ENCODE data around the gene DOCK7.

The DOCK7 gene

GRCh38 chr1:62417351-62417999 is 270.7 kb downstream of the DOCK7 start:
- no peak for DNase-seq

- DNase-seq, result no peak
Measured at GRCh38 chr1:62415687-62416086, 272.5 kb downstream of the DOCK7 start.

GRCh38 chr1:62407398-62408009 is 280.7 kb downstream of the DOCK7 start:
- DNase-seq, result peak in 3 of 56 donors; percentile 3 to 22 (median 22)

- no peak for DNase-seq
Measured at GRCh38 chr1:62406576-62406975, 281.6 kb downstream of the DOCK7 start.

- DNase-seq, result peak in 14 of 56 donors; percentile 7 to 61 (median 26)
Measured at GRCh38 chr1:62405247-62405646, 282.9 kb downstream of the DOCK7 start.

Data from nucleus accumbens (tissue), 56 donors.